OCI-LY3 (cell line): ENCODE measurements around the gene IQGAP2.
A peak's percentile ranks its signal among the peaks of the same experiment; 100 is the strongest.

Experiments
- H2AFZ ChIP-seq: fragments of 200-600, 300-600 bp; shearing (Covaris generic); 2 replicates; pipeline ENCODE4 v1.6.0; 2014; ENCODE audit warnings: antibody characterized with exemption, low read depth, low read length
- H3K27ac ChIP-seq: fragments of 200-600, 300-600 bp; sonication (generic); 2 replicates; pipeline ENCODE4 v1.5.1; 2014; ENCODE audit warnings: mild to moderate bottlenecking, low read length, moderate library complexity, mixed read lengths
- H3K27me3 ChIP-seq: fragments of 200-600, 300-600 bp; sonication (generic); 2 replicates; pipeline ENCODE4 v1.6.1; 2014; ENCODE audit warnings: low read depth, low read length, mixed read lengths
- H3K36me3 ChIP-seq: fragments of 200-600, 300-600 bp; sonication (generic); replicated peaks from 2 replicates; pipeline ENCODE3; 2014; ENCODE audit warnings: low read depth, low read length, mixed read lengths
- H3K4me1 ChIP-seq: fragments of 300-600, 200-600 bp; sonication (generic); 2 replicates; pipeline ENCODE4 v1.6.1; 2014; ENCODE audit warnings: low read length, mixed read lengths
- H3K4me2 ChIP-seq: fragments of 200-600, 300-600 bp; sonication (generic); 2 replicates; pipeline ENCODE4 v1.6.1; 2014; ENCODE audit warnings: low read length, mixed read lengths
- H3K4me3 ChIP-seq: fragments of 300-600, 200-600 bp; sonication (generic); 2 replicates; pipeline ENCODE4 v1.5.1; 2014; ENCODE audit warnings: antibody characterized with exemption, mild to moderate bottlenecking, low read length, moderate library complexity
- H3K79me2 ChIP-seq: fragments of 300-600, 200-600 bp; shearing (Covaris generic); 2 replicates; pipeline ENCODE4 v1.6.1; 2014; ENCODE audit warnings: mild to moderate bottlenecking, low read length, mixed read lengths
- H3K9ac ChIP-seq: fragments of 300-600, 200-600 bp; shearing (Covaris generic); 2 replicates; pipeline ENCODE4 v1.6.0; 2014; ENCODE audit warnings: mild to moderate bottlenecking, low read length, moderate library complexity
- H3K9me3 ChIP-seq: fragments of 200-600, 300-600 bp; shearing (Covaris generic); 2 replicates; pipeline ENCODE4 v1.6.1; 2014; ENCODE audit warnings: low read length, mixed read lengths; ENCODE audit not compliant: insufficient read depth
- H4K20me1 ChIP-seq: fragments of 200-600, 300-600 bp; sonication (generic); 2 replicates; pipeline ENCODE4 v1.6.1; 2016; ENCODE audit warnings: low read length, mixed read lengths; ENCODE audit not compliant: insufficient read depth
- EZH2phosphoT487 ChIP-seq: fragments of 200-600 bp; shearing (Covaris generic); IDR thresholded peaks from 2 replicates; pipeline ENCODE4 v1.6.1; 2018; ENCODE audit warnings: antibody characterized with exemption, mixed run types, low read depth
- TF ChIP-seq, protein P1 (sequence below): fragments of 200-600, 300-600 bp; sonication (generic); IDR thresholded peaks from 2 replicates; pipeline ENCODE4 v1.5.1; 2014; ENCODE audit warnings: antibody characterized with exemption, low read length, low read depth

Gene IQGAP2

GRCh38 chr5:76579166-76579937 is 176.3 kb downstream of the IQGAP2 start:
- Histone ChIP-seq H3K27me3 (no peaks in the 10 kb centered on the region), H3K9ac (no peak overlapping the region), H2AFZ (no peak overlapping the region), H3K79me2 (no peaks in the 10 kb centered on the region), H3K27ac (no peak overlapping the region), H3K9me3 (no peaks in the 10 kb centered on the region), H3K36me3 (no peaks in the 10 kb centered on the region), H3K4me1 (peaks cover 22% of the 10 kb centered on the region), H4K20me1 (no peaks in the 10 kb centered on the region), H3K4me2 (no peak overlapping the region), H3K4me3 (no peak overlapping the region)
- TF ChIP-seq, protein P1, sequence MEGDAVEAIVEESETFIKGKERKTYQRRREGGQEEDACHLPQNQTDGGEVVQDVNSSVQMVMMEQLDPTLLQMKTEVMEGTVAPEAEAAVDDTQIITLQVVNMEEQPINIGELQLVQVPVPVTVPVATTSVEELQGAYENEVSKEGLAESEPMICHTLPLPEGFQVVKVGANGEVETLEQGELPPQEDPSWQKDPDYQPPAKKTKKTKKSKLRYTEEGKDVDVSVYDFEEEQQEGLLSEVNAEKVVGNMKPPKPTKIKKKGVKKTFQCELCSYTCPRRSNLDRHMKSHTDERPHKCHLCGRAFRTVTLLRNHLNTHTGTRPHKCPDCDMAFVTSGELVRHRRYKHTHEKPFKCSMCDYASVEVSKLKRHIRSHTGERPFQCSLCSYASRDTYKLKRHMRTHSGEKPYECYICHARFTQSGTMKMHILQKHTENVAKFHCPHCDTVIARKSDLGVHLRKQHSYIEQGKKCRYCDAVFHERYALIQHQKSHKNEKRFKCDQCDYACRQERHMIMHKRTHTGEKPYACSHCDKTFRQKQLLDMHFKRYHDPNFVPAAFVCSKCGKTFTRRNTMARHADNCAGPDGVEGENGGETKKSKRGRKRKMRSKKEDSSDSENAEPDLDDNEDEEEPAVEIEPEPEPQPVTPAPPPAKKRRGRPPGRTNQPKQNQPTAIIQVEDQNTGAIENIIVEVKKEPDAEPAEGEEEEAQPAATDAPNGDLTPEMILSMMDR = no peak
- TF ChIP-seq EZH2phosphoT487 = no peak

DNA sequence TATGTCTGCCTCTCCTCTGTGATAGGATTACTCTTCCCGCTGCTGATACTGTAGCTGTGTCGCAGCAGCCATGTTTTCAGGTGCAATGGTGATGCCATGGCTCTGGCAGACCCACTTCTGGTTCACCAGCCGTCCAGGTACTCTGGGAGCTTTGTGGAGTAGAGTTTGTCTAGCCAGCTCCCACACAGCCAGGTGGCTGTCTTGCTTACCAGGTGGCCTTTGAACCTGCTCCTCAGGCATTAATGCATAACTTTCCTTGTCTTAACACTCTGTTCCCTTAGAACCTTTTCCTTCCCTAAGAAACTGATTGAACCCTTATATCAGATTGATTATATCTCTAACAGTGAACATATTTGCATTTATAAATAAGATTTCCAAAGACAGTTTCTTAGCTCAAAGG is 177.9 kb downstream of the IQGAP2 start:
- no peak overlapping the region for H3K4me2 ChIP-seq
- TF ChIP-seq, protein P1 = no peak
- TF ChIP-seq EZH2phosphoT487 = no peak
- H3K36me3 ChIP-seq = no peaks in the 10 kb centered on the region
- no peak overlapping the region for H3K4me3 ChIP-seq
- H3K79me2 ChIP-seq = no peaks in the 10 kb centered on the region
- no peaks in the 10 kb centered on the region for H3K27me3 ChIP-seq
- peaks cover 22% of the 10 kb centered on the region for H3K4me1 ChIP-seq
- no peaks in the 10 kb centered on the region for H4K20me1 ChIP-seq
- H3K27ac ChIP-seq = no peak overlapping the region
- H3K9me3 ChIP-seq = no peaks in the 10 kb centered on the region
- H2AFZ ChIP-seq = no peak overlapping the region
- H3K9ac ChIP-seq = no peak overlapping the region

DNA sequence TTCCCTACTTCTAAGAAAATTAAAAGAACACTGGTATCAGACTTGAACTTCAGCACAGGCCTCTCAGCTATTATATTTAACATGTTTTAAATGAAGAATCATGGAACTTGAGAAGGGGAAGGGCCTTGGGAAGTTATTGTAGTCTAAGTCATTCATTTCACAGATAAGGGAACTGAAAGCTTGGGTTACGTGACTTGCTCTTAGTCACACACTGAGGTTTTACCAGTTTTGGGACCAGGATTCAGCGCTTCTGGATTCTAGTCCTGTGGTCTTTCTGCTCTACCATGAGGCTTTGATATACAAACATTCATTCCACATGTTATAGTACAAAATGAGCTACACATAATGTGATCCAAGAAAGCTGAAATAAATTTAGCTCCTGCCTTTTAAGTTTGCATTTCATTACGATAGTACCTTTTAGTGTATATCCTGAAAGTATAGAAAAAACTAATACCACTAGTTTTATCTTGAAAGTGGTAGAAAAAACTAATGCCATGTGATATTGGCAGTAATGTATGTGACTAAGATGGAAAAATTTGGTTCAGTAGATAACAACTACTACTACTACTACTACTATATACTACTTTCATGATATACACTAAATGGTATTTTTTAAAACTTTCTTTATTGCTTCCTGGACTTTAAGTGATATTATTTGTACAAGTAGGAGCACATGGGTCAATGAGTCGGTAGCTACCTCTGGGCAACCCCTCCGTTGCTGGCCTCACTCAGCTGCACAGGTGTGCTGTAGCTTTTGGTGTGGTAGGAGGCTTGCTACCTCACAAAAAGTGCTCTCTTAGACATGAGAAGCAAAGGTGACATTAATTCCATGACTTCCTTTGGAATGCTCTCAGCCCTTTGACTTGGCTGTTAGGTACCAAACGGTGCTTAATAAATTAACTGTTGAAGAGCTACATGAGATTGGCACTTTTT is 179.4 kb downstream of the IQGAP2 start:
- Histone ChIP-seq H3K79me2 (no peaks in the 10 kb centered on the region), H3K4me3 (peak overlapping the region; percentile 51), H3K27me3 (no peaks in the 10 kb centered on the region)

DNA sequence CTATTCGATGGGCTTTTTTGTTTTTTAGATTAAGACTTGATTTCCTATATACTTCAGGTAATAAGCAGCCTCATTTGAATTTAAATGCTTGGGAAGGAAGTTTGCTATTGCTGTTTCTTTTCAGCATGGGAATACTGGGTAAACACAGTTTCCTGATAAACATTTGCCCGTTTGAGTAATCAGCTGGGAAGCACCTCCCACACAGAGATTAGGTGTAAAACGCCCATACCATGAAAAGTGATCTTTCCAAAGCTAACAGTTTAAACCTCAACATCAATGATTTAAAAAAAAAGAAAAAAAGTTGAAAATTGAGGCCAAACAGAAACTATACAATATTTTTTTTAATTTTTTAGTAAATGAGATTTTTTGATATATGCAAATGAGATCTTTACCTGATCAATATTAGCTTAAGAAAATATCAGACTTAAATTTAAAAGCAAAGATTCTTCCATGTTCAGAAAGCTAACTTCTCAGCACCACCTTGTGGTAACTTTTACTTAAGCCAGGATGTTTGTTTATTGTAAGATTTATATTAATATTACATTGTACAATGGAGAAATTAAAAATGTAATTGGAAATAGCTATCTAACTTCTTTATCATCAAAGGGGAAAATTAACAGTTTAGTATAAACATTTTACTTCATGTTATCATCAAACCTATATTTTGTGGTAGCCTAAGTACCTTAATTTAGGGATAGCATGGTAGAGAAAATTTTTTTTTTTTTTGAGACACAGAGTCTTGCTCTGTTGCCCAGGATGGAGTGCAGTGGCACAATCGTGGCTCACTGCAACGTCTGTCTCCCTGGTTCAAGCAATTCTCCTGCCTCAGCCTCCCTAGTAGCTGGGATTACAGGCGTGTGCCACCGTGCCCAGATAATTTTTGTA is 180.3 kb downstream of the IQGAP2 start:
- Histone ChIP-seq H3K27ac (no peak overlapping the region; the same call in 1 of the 2 replicates), H3K4me3 (peak overlapping the region; percentile 51), H3K4me2 (peak overlapping the region; percentile 77), H3K79me2 (no peaks in the 10 kb centered on the region), H3K9me3 (no peaks in the 10 kb centered on the region), H3K36me3 (no peaks in the 10 kb centered on the region), H3K9ac (peak overlapping the region; percentile 10; the same call in 1 of the 2 replicates), H3K4me1 (peaks cover 22% of the 10 kb centered on the region), H2AFZ (no peak overlapping the region), H3K27me3 (no peaks in the 10 kb centered on the region), H4K20me1 (no peaks in the 10 kb centered on the region)
- TF ChIP-seq, protein P1 = peak; percentile 54
- TF ChIP-seq EZH2phosphoT487 = no peak

More for the DNA sequence above, 179.4 kb downstream of the IQGAP2 start:
- Histone ChIP-seq H3K9me3 (no peaks in the 10 kb centered on the region), H3K27ac (peak overlapping the region; percentile 66), H2AFZ (no peak overlapping the region; the same call in 1 of the 2 replicates), H3K4me2 (peak overlapping the region; percentile 77), H3K9ac (peak overlapping the region; percentile 10; the same call in 1 of the 2 replicates), H3K36me3 (no peaks in the 10 kb centered on the region), H4K20me1 (no peaks in the 10 kb centered on the region), H3K4me1 (peaks cover 22% of the 10 kb centered on the region)
- TF ChIP-seq EZH2phosphoT487 = no peak
